ENCODE results near the gene SMAD6.
A peak's percentile ranks its signal among the peaks of the same experiment; 100 is the strongest.
"Not testable (repeated sequence)": the region's sequence is repeated elsewhere in the genome, so short reads cannot be mapped to it uniquely, and the experiment has no call there.

SMAD6 gene

DNA sequence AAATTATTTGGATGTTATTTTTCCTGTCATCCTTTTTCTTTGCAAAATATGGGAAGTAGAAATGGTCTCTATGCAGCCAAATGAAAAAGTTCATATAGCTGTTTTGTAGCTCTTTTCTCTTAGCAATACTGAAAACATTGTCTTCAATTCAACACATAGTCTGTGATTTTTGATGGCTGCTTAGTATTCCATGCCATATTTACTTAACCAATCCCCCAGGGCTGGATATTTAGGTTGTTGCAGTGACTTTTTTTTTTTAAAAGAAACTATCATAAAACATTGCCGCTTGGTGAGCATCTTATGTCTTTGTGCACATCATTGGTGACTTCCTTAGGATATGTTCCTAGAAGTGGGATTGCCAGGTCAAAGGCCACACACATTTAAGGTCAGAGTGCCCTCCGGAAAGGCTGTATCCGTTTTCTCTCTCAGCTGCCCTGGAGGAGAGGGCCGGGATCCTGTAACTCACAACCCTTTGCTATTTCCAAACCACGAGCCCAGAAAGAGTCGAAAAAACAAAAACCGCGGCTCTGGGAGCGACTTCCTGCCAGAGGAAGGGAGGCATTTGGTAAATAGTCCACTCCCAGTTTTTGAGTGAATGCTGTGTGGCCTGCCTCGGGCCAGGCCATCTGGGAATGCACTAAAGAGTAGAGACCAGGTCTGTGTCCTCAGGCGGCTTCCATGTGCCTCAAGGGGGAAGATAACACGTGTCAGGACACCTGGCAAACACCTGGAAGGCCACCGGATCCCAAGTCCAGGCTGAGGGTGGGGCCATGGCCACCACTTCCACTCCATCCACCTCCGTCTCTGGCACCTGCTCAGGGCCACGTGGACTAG is 41.9 kb downstream of the SMAD6 start:
- DNase-seq, result no peak

- no peak for DNase-seq
These were observed 42.7 kb downstream of the SMAD6 start for GRCh38 chr15:66744610-66745279.

- DNase-seq, result no peak
These were observed 43.6 kb downstream of the SMAD6 start for GRCh38 chr15:66745530-66746230.

- DNase-seq, result no peak
These were observed 44.2 kb downstream of the SMAD6 start for GRCh38 chr15:66746231-66746605.

GRCh38 chr15:66747223-66747622 is 45.2 kb downstream of the SMAD6 start:
- no peak for DNase-seq

DNA sequence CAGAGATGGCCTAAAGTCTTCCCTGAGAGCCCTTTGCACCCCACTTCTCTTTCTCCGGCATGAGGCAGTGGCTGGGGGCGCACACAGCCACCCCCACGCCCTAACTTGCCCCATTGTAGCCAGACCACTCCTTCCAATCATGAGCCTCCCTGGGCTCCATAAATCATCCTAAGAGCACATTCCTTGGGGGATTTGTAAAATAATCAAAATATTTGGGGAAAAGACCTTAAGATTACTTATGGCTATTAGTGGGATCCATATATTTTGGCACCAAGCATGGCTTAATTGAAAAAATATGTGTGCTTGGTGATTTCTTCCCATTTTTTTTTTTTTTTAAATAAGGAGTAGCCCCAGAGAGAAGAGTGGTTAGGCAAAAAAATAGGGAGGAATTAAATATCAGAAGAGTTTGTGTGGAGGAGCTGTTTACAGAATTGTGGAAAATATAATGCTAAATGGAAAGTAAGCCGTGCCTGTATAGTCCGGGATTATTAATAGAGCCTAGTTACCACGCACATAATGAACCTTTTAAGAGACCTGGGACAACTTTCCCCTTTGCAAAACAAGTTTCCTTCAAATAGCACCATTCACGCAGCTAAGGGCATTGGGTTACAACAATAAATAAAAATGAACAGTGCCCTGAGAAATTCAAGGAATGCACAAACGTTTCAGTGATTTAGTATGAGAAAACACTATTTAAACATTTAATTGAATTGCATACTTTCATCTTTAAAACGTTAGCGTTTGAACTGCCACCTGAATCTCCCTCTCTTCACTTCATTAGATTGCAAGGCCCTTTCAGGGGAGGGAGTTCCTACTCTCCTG is 46.1 kb downstream of the SMAD6 start:
- DNase-seq, result no peak

DNA sequence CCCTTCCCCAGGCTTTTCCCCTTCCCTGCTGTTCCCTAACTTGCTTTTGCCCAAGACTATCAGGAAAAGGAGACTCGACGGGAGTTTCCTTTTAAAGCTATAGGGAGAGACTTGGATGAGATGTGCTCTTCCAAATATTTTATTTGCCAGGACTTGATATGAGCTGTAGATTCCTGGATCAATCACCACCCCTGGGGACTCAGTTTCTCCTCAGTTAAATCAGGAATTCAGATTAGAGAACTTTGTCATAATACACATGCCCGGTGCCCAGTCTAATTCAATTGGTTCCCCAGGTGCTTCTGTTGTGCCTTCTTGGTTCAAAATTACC is 46.6 kb downstream of the SMAD6 start:
- DNase-seq, result no peak

DNA sequence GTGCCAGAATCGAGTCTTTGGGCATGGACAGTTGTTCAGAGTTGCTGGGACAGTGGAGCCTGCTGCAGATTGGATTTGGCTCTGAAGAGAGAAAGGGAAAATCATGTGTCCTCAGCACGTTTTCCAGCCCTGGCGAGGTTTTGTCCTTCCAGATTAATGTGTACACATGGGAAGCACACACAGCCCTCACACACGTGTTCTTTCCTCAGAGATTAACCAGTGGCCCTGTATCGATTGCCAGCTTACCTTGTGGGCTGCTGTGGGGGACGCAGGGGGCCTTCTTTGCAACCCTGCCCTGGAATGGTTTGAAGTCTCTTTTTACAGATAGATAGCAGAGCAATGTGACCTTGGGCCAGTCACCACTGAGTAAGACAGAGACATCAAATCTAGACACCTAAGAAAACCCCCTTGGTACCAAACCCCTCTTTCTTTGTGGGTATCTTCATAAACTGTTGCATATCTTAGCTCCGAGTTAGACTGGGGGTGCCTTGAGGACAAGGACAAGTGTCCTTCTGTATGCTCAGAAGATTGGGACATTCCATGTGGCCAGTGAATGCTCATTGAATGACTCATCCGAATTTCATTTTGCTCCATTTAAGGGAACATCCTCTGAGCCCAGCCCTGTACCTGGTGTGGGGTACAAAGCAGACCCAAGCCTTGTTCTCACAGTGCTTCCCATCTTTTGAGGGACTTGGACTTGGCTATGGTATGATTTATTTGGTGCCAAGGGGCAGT is 48.0 kb downstream of the SMAD6 start:
- no peak for DNase-seq

DNA sequence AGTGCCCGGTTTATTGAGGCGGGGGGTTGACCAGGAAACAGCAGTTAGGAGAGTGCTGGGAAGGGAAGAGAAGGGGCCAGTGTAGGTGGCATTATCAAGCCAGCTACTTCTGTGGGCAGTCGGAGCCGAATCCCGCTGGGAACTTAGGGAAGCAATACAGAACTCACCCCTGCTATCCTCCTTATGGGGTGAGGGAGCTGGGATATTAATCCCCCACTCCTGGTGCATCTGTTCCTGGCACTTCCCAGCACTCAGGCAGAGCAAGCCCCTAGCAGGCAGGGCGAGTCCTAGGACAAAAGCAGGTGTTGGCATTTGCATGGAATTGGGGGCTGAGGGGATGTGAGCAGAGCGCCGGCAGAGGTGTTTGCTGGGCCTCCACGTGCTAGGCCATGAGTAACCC is 48.6 kb downstream of the SMAD6 start:
- DNase-seq, result no peak

DNA sequence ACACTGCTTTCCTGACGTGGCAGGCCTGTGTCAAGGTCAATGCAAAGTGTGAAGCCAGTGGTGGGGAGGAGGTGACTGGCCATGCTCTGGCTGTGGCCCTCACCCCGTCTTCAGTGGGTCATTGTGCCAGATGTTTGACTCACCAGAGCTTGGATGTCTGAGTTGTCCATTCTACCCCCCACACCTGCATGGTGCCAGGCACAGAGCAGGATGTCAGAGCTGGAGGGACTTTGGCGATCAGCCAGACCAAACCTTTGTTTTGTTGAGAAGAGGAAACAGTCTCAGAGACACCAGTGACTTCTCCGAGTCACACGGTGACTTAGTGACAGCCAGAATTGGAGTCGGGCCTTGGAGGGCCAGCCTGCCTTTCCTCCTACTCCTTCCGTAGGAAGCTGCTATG is 49.5 kb downstream of the SMAD6 start:
- peak; percentile 57 for DNase-seq

GRCh38 chr15:66752078-66752477 is 50.0 kb downstream of the SMAD6 start:
- DNase-seq, result no peak

DNA sequence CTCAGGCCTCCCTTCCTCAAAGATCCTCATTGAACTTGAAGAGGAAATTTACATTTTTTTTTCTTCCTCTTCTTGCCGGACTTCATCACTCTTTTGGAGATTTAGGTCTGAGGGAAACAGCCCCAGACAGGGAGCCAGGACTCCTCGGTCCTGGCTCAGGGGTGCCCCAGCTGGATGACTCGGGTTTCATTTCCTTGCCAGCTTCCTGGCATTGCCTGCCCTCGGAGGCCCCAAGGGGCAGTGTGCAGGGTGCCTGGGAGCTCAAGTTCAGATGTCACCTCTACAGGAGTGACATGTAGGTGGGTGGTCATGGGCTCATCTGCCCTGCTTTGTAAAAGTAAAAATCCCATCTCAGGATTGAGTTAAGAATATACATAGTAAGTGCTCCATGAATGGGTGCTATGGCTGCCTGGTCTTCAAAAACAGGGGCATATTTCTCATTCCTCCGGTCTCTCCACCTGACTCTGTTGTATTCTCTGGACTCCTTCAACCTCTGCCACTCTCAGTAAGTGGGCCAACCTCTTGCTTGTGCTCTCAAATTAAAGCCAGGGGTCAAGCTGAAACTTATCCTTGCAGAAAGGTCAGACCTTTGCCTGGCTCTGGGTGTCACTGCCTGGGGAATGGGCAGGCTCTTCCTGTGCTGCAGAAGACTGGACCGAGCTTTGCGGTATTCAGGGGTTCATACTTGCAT is 51.8 kb downstream of the SMAD6 start:
- no peak for DNase-seq

DNA sequence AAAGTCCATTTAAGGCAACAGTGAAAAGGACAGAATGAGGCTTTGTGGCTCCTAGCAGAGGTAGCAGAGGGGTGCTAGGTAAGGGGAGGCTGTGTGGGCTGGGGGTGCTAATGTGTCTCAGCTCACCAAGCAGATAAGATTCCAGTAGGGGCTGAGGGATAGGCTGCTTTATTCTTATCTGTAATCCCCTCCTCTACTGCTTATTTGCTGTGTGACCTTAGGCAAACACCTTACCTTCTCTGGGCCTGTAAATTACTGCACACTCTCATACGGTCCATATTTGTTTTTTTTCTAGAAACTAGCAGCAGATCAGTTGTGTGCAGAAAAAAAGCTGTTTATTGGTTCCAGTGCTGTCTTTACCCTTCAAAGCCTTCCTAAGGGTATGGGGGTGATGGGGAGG is 52.8 kb downstream of the SMAD6 start:
- no peak for DNase-seq

DNA sequence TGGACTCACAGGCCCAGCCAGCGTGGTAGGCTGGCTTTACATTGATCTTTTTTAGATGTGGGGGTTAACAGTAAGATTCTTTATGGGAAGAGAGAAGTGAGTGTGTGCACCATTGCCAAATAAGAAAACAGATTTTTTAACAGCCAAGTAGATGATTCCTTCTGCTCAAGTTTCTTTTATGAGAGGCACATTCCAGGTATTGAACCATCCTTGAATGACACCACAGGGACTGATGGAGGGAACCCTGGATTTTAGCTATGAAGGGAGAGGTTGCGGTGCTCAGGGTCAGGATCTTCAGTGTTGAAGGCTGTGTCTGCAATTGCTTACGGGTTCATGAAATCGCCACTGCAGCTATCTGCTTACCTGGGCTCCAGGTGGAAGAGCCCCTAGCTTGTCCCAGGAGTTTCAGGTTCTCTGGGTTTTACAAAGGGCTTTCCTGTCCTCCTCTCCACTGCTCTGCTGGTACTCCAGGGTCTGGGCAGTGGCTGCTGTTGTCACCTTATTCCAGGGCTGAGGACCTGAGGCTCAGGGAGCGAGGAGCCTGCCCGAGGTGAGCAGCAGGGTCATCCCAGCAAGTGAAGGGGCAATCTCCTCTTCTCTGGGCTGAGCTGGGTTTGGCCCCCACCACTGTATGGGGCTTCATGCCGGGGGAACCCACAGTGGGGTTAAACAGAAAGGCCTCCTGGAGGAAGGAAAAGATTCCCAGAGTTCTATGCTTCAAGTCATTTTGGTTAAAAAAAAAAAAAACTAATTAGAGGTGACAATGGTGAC is 53.4 kb downstream of the SMAD6 start:
- no peak for DNase-seq

- DNase-seq, result no peak
These were observed 54.3 kb downstream of the SMAD6 start for GRCh38 chr15:66756295-66756694.

GRCh38 chr15:66757030-66757429 is 55.0 kb downstream of the SMAD6 start:
- no peak for DNase-seq

GRCh38 chr15:66757521-66757920 is 55.5 kb downstream of the SMAD6 start:
- DNase-seq, result no peak

GRCh38 chr15:66758217-66758616 is 56.2 kb downstream of the SMAD6 start:
- DNase-seq, result not testable (repeated sequence)

DNA sequence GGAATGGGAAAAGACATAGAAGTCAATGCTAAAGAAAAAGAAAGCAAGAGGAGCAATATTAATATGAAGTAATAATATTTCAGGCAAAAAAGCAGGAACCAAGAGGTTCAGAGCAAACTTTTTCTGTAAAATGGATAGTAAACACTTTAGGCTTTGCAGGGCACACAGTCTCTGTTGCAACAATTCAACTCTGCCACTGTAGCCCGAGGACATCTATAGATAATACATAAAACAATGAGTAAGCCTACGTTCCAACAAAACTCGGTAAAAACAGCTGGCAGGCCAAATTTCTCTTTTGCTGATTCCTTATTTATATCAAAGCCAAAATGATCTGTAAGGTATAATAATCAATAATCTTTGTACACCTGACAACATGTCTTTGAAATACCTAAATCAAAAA is 56.8 kb downstream of the SMAD6 start:
- no peak for DNase-seq

GRCh38 chr15:66760097-66760967 is 58.3 kb downstream of the SMAD6 start:
- DNase-seq, result no peak

All from hematopoietic multipotent progenitor cell treated with erythropoietin and hydrocortisone succinate and interleukin-3 and kit ligand, for 6 days (in vitro differentiated cells).